SKM-1 treated with dmso at 0.1 percent for 144 hours (cell line): Measurements from ENCODE around the gene IPO5.
"Not testable (repeated sequence)": the region's sequence is repeated elsewhere in the genome, so short reads cannot be mapped to it uniquely, and the experiment has no call there.

ENCODE experiments used
- DNase-seq: peaks from one replicate; lab custom pipeline; 2025; ENCODE audit not compliant: unreplicated experiment; lab: John Stamatoyannopoulos, UW

IPO5 gene

DNA sequence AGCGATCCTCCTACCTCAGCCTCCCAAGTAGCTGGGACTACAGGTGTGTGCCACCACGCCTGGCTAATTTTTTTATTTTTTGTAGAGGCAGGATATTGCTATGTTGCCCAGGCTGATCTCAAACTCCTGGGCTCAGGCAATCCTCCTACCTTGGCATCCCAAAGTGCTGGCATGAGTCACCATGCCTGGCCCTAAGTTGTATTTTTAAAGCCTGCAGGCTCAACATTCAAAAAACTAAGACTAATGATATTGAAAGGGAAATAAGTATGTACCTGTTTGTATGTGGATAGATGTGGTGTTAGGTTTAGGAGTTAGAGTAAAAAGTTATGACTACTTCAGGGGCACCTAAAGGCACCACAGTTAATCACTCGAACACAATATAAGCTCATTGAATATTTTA is 5.4 kb upstream of the IPO5 start:
- no peak for DNase-seq

GRCh38 chr13:97949316-97949715 is 4.2 kb upstream of the IPO5 start:
- DNase-seq, result not testable (repeated sequence)

DNA sequence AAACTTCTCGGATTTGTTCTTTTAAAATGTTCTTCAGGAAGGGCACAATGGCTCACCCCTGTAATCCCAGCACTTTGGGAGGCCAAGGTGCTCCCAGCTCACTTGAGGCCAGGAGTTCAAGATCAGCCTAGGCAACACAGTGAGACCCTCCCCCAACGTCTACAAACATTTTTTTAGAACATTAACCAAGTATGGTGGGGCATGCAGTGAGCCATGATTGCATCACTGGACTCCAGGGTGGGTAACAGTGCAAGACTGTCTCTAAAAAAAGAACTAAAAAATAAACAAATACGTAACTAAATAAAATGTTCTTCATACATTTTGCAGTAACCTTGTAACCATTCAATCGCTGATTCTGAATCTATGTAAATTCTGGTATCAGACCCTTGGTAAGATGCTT is 2.1 kb upstream of the IPO5 start:
- no peak for DNase-seq

DNA sequence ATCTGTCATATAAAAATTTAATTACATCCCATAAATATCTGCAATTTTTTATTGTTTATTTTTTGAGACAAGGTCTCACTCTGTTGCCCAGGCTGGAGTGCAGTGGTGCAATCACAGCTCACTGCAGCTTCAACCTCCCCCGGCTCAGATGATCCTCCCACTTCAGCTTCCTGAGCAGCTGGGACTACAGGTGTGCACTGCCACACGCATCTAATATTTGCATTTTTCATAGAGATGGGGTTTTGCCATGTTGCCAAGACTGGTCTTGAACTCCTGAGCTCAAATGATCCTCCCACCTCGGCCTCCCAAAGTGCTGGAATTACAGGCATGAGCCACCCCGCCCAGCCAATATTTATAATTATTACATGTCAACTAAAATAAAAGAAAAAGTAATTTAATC is 644 bp upstream of the IPO5 start:
- not testable (repeated sequence) for DNase-seq

GRCh38 chr13:97961340-97961739 is 7.9 kb downstream of the IPO5 start:
- no peak for DNase-seq

- no peak for DNase-seq
Observed at GRCh38 chr13:97962887-97963286, 9.4 kb downstream of the IPO5 start.

- no peak for DNase-seq
Observed at GRCh38 chr13:97967226-97967625, 13.8 kb downstream of the IPO5 start.

DNA sequence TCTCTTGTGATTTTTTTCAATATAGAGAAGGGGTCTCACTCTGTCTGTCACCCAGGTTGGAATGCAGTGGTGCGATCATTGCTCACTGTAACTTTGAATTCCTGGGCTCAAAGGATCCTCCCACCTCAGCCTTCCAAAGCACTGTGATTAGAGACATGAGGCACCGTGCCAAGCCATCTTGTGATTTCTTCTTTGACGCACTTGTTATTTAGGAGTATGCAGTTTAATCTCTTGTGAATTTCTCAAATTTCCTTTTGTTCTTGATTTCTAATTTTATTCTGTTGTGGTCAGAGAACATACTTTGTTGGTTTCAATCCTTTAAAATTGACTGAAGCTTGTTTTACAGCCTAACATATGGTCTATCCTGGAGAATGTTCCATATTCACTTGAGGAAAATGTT is 14.5 kb downstream of the IPO5 start:
- DNase-seq, result no peak

DNA sequence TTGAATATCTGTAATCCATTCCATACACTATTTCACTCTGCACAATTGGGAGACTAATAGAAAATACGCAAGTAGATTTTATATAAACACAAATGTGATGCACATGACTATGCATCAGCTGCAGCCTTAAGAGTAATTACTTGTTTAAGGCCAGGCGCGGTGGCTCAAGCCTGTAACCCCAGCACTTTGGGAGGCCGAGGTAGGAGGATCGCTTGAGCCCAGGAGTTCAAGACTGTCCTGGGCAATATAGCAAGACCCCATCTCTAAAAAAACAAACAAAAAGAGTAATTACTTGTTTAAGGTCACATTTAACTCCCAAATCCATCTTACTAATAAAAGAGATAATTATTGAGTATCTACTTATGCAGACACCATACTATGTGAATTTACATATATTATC is 18.0 kb downstream of the IPO5 start:
- no peak for DNase-seq

- DNase-seq, result no peak
Observed at GRCh38 chr13:97974773-97975172, 21.3 kb downstream of the IPO5 start.

DNA sequence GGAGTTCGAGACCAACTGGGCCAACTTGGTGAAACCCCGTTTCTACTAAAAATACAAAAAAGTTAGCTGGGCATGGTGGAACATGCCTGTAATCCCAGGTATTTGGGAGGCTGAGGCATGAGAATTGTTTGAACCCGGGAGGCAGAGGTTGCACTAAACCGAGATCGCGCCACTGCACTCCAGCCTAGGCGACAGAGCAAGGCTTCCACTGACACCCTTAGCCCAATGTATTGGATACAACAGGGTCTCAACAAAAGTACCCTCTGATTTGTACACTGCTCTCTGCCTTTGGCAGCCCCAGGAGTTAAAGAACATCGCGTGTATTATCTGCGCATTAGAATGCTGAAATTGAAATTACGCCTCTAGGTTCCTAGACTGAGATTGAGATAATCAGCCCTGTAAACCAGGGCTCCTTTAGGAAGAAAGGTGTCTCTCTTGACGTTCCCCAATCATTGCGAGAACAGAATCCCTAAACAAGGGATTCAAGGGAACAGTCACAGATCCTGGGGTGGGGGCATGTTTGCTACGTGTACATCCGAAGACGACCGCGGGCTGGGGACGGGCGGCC is 21.9 kb downstream of the IPO5 start:
- no peak for DNase-seq

DNA sequence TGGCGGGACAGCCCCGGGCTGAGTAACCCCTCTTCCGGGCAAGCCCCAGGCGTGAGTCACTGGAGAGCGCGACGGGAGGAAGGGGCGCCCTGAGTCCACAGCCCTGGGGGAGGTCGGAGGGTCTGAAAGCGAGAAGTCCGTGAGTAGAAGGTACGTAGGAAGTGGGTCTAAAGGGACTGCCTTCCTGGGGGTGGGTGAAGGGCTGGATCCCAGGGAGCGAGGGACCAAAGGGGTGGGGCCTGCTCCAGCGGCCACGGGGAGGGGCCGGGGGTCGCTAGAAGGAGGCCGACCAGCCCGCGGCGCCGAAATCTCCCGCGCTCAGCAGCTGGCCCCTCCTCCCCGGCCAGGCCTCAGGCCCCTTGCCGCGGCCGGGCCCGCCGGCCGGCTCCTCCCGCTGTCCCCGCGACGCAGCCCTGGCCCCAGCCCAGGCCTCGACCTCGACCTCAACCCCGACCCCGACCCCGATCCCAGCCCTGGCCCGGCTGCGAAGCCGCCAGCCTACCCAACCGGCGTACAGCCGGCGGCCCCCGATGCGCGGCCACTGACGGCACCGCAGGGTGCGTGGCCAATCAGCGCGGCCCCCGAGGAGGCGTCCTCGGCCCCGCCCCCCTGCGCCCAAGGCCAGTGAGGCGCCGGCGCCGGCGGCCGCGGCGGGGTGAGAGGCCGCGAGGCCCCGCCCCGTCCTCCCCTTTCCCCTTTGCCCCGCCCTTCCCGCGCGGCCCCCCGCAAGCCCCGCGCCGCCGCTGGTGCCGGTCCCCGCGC is 22.6 kb downstream of the IPO5 start:
- DNase-seq, result peak; percentile 81

GRCh38 chr13:97976610-97977521 is 23.4 kb downstream of the IPO5 start:
- DNase-seq, result no peak

GRCh38 chr13:97977982-97978381 is 24.5 kb downstream of the IPO5 start:
- no peak for DNase-seq

DNA sequence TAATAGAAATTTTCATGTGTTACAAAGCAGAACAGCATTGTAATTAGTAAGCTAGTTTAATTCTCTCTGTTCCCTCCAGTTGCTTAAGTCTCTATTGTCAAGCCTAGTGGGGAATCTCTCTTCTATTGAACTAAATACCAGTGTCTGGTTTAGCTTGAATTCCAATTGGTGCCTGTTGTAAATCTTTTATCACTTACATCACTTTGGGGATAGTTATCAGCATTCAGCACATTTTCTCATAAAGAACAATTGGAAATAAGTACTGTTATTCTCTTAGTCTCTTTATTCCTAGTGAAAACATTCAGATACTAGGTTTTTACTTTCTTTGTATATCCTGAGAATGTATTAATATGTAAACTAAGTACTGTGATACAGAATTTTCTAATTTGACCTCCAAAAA is 25.2 kb downstream of the IPO5 start:
- no peak for DNase-seq

DNA sequence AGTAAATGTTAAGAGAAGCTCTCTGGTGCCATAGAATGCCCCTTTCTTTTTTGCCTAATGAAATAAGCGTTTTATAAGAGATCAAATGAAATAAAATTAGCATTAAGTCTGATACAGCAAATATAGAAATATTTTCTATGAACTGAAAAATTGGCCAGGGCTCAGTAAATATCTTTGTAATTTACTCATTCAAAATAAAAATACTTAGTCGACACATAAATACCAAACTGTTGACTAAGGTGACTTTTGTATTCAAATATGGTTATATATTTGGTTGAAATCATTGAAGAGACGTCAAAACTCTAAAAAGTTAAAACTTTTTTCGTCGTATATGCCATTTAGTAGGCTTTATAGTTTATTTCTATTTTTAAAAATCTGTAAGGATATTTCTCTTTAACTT is 25.6 kb downstream of the IPO5 start:
- DNase-seq, result no peak

DNA sequence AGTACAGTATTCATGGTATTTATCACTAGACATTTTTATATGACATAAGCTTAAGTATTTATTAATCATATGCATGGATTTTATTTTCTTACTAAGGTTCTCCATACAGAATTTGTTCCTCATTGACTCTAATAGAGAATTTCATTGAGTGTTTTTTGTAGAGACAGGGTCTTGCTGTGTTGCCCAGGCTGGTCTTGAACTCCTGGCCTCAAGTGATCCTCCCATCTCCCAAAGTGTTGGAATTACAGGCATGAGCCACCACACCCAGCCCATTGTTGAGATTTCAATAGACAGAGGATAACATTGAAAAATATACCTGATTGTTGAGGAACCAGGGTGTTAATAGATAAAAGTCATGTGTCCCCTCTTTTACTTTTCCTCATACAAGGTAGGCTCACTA is 26.1 kb downstream of the IPO5 start:
- no peak for DNase-seq

DNA sequence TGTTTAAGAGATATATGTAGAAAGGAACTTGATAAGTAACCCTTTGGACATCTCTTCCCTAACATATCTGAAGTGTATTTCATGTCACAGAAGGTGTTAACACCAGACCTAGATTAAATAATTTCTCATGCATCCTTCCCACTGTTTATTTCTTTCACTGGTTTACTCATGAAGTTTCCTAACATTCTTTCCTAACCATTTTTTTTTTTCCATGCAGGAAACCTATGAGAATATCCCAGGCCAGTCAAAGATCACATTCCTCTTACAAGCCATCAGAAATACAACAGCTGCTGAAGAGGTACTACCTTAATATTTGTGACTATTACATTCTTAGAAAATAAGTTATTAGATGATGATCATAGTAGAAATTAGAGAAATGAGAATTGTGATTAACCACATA is 28.8 kb downstream of the IPO5 start:
- no peak for DNase-seq

DNA sequence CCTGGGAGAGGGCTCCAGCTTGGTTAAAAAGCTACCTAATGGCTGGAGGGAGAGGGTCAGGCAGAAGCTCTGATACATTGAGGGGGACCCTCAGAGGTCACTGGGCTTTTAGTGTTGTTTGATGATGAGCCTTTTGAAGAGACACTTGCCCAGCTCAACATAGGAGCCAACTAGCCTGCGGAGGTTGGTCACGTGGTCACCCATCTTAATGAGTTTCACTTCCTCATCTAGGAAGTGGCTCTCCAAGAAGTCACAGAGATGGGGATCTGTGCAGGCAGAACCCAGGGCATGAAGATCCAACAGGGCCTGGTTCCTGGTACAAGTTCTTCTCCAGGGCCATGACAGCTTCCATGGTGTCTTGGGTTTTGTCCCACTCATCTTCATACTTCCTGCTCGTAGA is 33.4 kb downstream of the IPO5 start:
- DNase-seq, result peak; percentile 49

DNA sequence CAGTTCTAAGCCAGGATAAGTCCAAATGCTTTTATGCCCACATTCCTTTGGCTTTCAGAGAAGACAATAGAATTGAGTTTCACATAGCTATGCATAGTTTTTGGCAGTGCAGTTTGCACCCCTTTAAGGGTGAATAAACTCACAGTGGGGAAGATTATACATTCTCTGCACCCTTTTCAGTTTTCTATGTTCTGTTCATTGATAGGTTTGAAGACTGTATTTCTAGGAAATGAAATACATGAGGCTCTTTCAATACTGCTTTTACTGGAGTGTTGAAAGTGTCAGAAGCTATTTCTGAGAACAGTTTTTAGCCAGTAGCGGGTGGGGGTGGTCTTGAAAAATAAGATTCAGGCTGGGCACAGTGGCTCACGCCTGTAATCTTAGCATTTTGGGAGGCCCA is 46.2 kb downstream of the IPO5 start:
- no peak for DNase-seq

- DNase-seq, result no peak
Observed at GRCh38 chr13:98004107-98004506, 50.6 kb downstream of the IPO5 start.

GRCh38 chr13:98004997-98005396 is 51.5 kb downstream of the IPO5 start:
- not testable (repeated sequence) for DNase-seq
